HG03442 (cell line): Measurements from ENCODE around the gene CRP.
"Not testable (repeated sequence)": the region's sequence is repeated elsewhere in the genome, so short reads cannot be mapped to it uniquely, and the experiment has no call there.

Source experiments
- ATAC-seq: cut with Tn5 transposase; IDR thresholded peaks from one replicate; pipeline ENCODE4 v1.9.1; 2021; ENCODE audit warnings: mild to moderate bottlenecking, moderate library complexity; ENCODE audit not compliant: unreplicated experiment

Gene CRP, protein sequence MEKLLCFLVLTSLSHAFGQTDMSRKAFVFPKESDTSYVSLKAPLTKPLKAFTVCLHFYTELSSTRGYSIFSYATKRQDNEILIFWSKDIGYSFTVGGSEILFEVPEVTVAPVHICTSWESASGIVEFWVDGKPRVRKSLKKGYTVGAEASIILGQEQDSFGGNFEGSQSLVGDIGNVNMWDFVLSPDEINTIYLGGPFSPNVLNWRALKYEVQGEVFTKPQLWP

DNA sequence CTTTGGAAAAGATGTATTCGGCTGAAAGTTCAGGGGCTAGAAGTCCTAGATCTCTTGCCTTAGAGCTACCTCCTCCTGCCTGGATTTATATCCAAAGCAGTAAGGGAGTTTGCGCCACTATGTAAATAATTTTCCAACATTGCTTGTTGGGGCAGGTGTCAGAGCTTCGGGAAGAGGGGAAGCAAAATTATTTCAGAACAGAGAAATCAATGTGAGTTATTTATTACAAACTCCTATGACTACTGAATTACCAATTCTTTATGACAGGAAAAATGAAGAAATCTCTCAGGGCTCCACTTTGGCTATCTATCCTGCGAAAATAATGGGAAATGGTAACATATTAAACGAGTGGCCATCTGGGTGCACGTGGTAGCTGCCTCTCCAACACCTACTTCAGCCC, at the start of gene CRP:
Gene CRP (minus strand): TSS at position 61 of the 400 bp plus-strand sequence. CDS start 104 bp downstream, outside the sequence.
- ATAC-seq: no peak

DNA sequence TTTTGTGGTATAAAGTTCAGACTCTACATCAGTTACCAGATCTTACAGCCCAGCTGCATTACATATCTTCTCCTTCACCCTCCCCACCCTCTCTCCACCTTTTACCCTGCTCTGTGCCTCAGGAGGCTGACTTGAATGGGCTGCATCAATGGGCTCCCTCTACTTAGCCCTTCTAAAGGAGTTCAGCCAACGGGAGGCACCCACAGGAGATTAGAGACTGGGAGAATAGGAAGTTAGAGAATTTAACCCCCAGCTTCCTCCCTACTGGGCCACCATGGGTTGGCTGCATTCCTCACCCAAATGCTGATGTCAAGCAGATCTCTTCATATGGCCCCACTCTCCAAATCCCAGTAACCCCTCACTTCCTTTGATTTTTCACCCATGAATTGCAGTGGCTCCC, 49.3 kb upstream of the CRP start:
- no peak for ATAC-seq

DNA sequence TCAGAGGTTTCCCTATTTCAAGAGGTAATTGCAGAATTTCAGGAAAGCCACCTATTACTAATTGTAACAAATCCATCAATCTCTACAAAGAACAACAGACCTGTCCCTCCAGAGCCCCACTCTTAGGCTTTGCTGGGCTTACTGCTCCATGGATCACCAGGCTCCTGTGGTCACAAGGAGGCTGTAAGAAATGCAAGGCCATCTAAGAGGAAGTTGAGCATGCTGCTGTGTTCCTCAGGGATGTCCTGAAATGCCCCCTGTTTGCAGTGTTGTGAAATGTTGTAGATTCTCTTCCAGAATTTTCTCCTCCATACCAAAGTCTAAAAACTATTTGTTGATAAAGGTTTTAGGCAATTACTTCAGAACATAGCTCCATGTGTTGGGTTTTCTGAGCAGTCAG, 42.0 kb upstream of the CRP start:
- no peak for ATAC-seq

DNA sequence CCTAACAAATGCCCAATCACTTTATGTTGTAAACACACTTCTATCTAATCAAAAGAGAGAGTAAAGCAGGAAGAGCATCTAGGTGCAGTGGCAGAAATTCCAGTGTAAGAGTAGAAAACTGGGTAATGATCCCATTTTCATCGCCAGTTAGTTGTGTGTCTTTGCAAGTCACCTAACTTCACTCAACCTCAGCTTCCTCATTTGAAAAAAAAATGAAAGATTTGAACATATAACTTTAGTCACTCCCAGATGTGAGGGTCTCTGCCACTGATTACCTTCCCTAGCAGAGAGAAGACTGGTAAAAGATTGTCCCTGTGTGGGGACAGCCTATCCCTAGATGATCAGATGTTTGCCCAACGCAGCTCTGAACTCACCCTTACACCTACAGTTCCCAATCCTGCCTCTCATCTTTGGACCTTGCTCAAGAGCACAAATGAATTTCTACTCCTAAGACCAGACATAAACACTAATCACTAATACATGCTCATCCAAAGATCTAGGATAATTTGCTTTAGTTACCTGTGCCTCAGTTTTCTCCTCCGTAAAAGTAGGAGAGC, 41.1 kb upstream of the CRP start:
- no peak for ATAC-seq

DNA sequence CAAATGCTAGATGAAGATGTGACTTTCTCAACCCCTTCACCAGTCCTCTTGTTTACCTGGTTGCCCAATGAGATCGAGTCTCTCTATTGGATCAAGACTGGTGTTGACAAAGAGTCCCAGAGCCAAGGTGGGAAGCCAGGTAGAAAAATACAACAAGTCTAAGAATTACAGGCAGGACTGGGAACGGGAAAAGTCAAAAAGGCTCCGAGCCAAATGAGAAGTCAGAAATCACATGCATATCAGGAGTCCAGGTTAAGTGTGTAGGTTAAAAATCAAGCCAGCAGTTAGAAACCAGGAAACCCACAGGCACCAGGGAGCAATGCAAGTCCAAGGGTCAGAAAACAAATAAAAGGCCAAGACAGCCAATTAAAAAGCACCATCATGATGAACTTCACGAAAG, 39.0 kb upstream of the CRP start:
- ATAC-seq: no peak

DNA sequence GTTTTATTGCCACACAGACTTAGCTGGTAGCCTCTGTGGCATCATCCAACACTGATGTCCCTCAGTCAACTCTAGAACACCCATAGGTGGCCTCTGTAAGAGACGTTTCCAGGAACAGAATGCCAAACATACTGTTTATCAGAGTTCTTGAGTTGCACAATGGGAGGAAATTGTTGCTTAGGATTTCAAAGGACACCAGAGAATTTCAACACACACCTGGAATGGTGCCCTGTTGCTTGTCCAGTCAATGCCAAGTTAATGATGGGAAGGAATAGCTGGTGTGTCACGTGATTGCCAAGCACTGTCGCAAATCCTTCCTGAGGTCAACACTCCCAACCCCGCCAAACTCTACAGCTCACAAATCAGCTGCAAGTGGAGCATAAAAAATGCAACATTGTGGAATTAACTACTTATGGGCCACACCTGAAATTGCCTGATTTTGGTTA, 37.8 kb upstream of the CRP start:
- no peak for ATAC-seq

DNA sequence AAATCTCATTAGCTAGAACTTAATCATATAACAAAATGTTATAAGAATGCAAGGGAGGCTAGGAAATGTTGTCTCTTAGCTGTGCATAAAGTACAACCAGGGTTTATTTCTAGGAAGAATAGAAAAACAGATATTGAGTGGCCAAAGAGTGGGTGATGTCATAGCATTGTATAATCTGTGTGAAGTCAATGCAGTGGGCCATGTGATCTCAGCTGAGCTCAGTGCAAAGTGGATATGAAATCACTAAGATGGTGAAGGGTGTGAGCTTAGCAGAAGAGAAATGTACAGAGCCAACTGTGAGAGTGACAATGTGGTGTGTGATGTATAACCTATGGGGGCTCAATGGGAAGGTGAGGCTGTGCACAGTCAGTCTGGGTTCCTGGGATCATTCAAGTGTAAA, 36.6 kb upstream of the CRP start:
- no peak for ATAC-seq

DNA sequence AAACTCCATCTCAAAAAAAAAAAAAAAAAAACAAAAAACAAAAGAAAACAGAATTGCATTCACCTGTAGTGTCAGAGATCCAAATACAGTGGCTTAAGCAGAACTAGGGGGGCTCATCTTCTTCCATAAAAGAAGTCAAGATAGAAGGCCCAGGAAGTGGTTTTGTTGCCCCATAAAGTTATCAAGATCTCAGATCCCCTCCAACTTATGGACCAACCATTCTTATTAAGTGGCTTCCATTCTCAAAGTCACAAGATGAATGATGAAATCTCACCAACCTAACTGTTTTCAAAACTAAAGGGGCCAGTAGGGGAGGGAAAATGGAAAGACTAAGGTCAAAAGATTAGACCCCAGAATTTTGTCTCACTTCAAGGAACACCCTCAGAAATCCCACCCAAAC, 36.2 kb upstream of the CRP start:
- no peak for ATAC-seq

DNA sequence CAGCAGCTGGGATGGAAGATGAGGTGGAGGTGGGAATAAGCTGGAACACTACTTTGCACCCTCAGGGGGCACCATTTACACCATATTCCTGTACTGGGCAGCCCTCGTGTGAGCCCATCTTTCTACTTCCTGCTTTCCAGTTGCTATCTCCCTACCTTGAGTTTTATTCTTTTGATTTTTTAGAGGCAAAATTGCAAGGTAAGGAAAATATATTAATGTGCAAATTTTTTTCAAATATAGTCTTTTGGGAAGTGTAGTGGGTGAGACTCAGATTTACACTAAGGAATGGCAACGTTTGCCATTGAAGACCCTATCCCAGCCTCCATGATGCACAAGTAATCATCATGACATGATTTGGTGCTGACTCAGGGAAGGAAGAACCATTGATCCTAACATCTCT, 35.2 kb upstream of the CRP start:
- ATAC-seq: no peak

DNA sequence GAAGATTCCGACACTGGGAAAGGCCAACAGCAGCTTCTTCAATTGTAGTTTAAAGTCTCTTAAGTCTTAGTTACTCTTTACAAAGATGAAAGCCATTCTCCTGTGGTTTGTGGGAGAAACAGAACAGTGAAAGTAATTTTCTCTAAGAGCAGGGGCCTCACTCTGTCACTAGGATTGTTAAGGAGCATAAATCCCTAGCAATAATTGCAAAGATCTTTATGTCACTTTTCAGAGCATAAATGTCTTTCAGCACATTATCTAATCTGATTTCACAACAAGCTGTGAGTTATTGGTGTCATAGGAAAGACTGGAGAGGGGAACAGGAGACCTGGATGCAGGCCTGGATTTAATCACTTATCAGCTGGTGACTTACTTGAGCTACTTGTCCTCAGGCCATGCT, 34.0 kb upstream of the CRP start:
- ATAC-seq: no peak

DNA sequence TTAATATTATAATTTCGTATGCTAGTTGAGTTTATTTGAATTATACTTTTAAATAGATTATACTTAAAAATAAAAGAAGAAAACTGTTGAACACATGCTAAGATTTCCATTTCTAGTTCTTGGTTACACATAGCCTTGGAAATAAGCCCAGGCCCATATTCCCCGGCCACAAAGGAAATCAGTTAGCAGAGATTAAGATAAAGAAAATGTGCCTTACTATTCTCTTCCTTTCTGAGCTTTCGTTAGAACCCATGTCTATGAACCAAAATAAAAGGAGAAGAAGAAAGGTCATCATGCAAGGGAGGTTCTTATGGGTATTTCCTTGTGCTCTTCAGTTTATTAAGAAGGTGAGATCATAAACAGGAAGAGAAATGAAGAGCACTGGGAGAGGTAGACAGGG, 32.3 kb upstream of the CRP start:
- ATAC-seq: no peak

DNA sequence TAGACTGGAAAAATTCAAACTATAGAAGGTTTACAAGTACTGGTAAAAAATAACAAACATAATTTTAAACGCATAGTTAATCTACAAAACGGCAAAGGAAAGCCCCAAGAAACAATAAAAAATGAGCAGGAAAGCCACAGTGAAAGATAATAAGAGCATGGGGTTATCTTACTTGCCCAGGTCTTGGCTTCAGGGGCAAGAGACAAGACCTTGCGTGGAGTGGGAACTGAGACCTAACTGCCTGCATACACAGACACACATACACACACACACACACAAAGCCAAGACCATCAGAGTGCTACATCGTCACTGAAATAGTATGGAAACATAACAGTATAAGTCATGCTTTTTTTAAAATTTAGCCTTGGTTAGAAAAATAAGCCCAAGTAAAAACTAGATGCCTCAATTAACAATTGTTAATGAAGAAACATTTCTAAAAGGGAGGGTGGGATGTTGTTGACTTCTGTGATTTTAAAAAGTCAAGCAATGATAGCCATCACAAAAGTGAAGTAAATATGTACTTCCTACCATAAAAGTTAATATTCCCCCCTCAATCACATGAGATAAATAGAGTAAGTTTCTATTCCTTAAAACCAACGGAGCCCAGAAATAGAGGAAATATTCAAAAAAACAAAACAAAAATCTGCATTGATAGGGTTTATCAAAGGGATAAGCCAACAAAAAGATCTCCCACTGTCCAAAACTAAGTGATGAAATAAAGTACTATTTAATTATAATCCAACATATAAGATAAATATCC, 29.4 kb upstream of the CRP start:
- ATAC-seq: no peak

DNA sequence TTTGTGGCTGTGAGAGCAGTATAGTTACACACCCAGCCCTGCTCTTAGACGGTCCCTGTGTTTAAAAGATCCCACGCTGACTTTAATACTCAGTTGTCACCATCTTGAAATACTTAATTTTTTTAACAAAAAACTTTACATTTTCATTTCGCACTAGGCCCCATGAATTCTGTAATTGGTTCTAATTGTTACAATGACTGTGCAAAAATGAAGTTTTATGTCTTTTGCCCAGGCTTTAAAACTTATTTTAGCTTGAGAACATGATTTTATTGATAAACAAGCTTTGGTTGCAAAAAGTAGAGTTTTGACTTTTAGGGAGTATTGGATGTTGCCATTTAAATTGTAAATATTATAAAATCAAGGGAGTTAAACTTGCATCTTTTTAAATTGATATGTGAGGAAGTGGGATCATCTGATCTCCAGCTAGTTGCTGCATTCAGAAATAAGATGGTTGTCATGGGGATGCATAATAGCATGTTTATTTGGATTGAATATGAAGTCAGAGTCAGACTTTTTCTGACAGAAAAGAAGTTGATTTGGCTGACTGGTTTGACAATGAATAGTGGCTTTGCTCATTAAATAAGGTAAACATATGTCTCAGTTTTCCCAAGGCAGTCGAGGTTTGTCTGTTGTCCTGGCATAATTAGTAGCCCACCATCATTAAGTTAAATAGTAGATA, 23.0 kb upstream of the CRP start:
- no peak for ATAC-seq

DNA sequence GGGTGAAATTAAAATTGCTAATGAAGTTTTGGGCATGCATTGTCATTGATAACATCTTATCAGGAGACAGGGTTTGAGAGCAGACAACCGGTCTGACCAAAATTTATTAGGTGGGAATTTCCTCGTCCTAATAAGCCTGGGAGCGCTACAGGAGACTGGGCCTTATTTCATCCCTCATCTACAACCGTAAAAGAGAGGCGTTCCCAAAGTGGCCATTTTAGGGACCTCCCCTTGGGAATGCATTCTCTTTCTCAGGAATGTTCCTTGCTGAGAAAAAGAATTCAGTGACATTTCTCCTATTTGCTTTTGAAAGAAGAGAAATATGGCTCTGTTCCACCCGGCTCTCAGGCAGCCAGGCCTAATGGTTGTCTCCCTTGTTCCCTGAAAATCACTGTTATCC, 8.8 kb upstream of the CRP start:
- ATAC-seq: not testable (repeated sequence)

DNA sequence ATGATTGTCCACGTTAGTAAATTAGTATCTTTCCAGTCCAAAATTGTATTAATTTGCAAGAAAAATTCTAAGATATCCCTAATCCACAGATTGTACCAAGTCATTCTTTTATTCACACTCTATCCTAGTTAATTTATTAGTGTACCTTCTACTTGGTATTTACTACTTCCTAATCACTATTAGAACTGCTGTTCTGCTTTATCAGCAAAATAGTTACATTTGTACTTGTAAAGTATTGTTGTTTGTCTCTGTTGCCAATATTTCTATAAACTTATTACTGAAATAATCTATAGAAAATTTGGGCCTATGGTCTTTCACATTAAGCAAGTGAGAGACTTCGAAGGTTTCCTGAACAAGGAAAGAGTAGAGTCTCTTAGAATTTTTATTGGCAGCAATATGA, 5.6 kb upstream of the CRP start:
- no peak for ATAC-seq

DNA sequence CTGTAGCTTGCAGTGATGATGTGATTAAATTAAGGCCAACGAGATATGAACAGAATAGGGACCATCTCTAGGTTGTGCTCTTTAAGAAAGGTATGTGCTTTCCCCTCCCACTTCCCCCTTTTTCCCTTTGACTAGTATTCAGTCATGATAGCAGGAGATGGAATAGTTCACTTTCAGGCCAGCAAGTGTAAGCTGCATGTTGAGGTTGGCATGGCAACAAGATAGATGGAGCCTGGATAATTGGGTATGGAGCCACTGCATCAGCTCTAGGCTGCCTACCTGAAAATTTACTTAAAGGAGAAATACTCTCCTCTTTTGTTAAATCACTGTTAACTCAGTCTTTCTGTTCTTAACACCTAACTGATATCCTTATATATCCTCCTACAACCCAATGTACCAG, 1.5 kb upstream of the CRP start:
- no peak for ATAC-seq

DNA sequence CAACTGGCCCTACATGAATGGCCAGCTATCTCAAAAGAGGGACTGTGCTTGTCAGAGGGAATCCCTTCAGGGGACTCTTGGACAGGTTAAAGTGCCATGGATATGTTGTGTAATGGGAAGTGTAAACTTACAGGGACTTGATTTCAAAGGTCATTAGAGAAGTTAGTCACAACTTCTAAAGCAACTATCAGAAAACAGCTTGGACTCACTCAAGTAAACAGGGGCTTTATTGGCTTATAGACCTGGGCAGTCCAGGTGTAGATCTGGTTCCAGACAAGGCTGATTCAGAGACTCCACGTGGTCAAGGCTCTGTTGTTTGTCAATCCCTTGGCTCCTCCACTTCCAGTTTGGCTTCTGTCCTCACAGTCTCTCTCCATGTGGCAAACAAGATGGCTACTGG, 2.3 kb downstream of the CRP start:
- no peak for ATAC-seq

DNA sequence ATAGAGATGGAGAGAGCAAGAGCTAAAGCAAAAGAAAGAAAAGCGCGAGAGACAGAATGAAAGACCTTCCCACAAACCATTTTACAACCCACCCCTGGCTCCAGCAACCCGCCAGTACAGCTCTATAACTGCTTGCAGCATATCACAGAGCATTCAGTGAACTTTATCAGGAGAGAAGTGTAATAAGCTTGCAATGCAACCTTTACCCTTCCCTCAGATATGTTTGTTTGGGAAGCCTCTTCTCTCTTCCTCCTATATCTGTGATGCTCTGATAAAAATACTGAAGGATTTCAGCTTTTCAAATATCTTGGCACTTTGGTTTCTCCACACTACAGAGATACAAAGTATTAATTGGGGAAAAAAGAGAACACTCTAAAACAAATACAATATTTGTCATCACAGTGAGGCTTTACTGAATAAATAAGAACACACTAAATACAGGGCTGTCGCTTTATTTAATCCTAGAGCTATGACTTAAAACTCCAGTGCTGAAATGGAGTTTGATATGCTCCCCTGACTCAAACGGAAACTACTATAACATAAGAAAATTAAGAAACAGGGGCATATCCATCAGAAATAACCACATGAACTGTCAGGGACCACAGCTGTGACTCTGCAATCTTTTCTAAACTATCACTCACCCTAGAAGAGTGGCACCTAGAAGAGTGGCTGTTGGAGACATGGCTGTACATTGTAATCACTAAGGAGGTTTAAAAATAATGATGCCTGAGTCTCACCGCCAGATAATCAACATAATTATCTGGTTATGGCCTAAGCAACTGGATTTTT, 6.7 kb downstream of the CRP start:
- no peak for ATAC-seq

DNA sequence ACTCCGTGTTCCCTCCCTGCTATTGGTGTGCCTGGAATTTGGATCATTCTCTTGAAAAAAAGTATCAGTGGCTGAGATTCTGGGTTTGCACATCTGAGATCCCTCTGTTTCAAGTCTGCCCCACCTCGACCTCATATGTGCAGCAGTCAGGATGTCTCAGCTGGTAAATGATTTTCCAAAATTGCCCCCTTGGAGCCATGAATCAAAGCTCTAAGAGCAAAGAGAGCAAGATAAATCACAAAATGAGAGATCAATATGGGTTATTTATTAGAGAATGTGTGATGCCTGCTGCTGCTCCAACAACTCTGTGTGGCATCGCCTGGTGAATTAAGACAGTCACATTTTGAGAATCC, 8.5 kb downstream of the CRP start:
- ATAC-seq: no peak

DNA sequence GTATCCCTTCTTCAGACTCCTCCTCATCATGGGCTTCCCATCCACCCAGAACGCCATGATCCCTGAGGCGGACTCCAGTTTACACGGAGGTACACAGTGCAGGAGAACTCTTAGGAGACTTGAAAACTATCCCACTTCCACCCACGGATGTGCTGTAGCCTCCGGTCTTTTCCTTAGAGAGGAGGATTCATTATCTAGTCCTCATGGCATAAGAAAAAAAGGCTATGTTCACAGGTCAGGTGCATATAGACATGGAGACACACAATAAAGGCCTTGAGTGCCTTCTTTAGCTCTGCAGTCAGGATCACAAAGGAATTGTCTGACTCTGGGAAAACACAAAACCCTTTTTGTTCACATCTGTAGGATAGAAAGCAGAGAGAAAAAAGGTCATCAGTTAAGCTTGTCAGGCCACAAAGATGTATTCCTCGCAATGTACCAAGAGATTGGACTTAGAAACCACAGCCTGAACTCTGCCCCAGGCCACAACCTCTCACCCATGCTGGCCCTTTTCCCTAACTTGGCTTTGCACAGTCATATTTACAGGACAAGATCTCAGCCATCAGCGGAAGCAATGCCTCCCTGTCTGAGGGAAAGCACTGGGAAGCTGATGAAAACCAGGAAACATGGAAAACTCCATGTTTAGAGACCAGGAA, 9.0 kb downstream of the CRP start:
- no peak for ATAC-seq

DNA sequence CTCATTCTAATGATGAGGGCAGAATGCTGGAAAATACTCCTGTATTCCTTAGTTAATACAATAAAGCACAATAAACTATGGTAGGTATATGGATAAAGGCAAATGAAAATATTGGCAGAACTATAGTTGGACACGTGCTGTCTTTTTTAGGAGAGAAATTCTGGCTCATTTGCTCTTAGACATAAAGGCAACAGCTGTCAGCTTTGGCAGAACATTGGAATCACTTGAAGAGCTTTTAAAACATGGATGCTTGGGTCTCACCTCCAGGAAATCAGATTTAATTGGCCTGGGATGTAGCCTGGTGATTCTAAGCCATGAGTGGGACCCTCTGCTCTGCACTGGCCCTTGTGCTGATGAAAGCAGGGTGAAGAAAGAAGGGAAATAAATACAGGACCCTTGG, 9.9 kb downstream of the CRP start:
- ATAC-seq: no peak
